ENCODE measurements around the gene C9orf50.
"Not testable (repeated sequence)": the region's sequence is repeated elsewhere in the genome, so short reads cannot be mapped to it uniquely, and the experiment has no call there.

Gene C9orf50

GRCh38 chr9:129648092-129648763 is 27.3 kb upstream of the C9orf50 start:
- no peak for DNase-seq (ENCODE audit: low spot score)
- no peak for FAIRE-seq

- FAIRE-seq = no peak
Observed at GRCh38 chr9:129647635-129648034, 26.7 kb upstream of the C9orf50 start.

GRCh38 chr9:129646654-129647053 is 25.8 kb upstream of the C9orf50 start:
- DNase-seq (ENCODE audit: low spot score) = no peak
- no peak for FAIRE-seq

More at GRCh38 chr9:129647635-129648034, 26.7 kb upstream of the C9orf50 start:
- no peak for DNase-seq (ENCODE audit: low spot score)

GRCh38 chr9:129646252-129646651 is 25.4 kb upstream of the C9orf50 start:
- FAIRE-seq (no peak), DNase-seq (ENCODE audit: low spot score) (no peak)

GRCh38 chr9:129644902-129645301 is 24.0 kb upstream of the C9orf50 start:
- DNase-seq (ENCODE audit: low spot score) = no peak

GRCh38 chr9:129644365-129644764 is 23.5 kb upstream of the C9orf50 start:
- FAIRE-seq (no peak), DNase-seq (ENCODE audit: low spot score) (no peak)

More at GRCh38 chr9:129644902-129645301, 24.0 kb upstream of the C9orf50 start:
- FAIRE-seq = no peak

- FAIRE-seq (no peak), DNase-seq (ENCODE audit: low spot score) (no peak)
Observed at GRCh38 chr9:129643706-129644105, 22.8 kb upstream of the C9orf50 start.

GRCh38 chr9:129641750-129642585 is 21.1 kb upstream of the C9orf50 start, which contains the start of gene ASB6:
Gene ASB6 (minus strand): TSS chr9:129642151. CDS start chr9:129641999, 152 bp downstream.
- DNase-seq (ENCODE audit: low spot score) (peak; percentile 92), FAIRE-seq (peak; percentile 71)

- FAIRE-seq (no peak), DNase-seq (ENCODE audit: low spot score) (no peak)
Observed at GRCh38 chr9:129640871-129641749, 20.2 kb upstream of the C9orf50 start.

- DNase-seq (ENCODE audit: low spot score) = no peak
- FAIRE-seq = no peak
Observed at GRCh38 chr9:129640086-129640870, 19.4 kb upstream of the C9orf50 start.

- FAIRE-seq = no peak
- no peak for DNase-seq (ENCODE audit: low spot score)
Observed at GRCh38 chr9:129639756-129640085, 18.8 kb upstream of the C9orf50 start.

- FAIRE-seq (no peak), DNase-seq (ENCODE audit: low spot score) (no peak)
Observed at GRCh38 chr9:129639034-129639630, 18.2 kb upstream of the C9orf50 start.

- FAIRE-seq (no peak), DNase-seq (ENCODE audit: low spot score) (no peak)
Observed at GRCh38 chr9:129637673-129638439, 17.0 kb upstream of the C9orf50 start.

GRCh38 chr9:129637102-129637501 is 16.2 kb upstream of the C9orf50 start:
- no peak for FAIRE-seq
- DNase-seq (ENCODE audit: low spot score) = no peak

- DNase-seq (ENCODE audit: low spot score); FAIRE-seq: not testable (repeated sequence)
Observed at GRCh38 chr9:129636343-129636742, 15.4 kb upstream of the C9orf50 start.

GRCh38 chr9:129635099-129636065 is 14.5 kb upstream of the C9orf50 start:
- no peak for DNase-seq (ENCODE audit: low spot score)
- no peak for FAIRE-seq

GRCh38 chr9:129633848-129634247 is 12.9 kb upstream of the C9orf50 start:
- no peak for DNase-seq (ENCODE audit: low spot score)
- FAIRE-seq = no peak

GRCh38 chr9:129633207-129633606 is 12.3 kb upstream of the C9orf50 start:
- DNase-seq (ENCODE audit: low spot score) (no peak), FAIRE-seq (no peak)

Data from RCC 7860 (cell line).